Endothelial cell of umbilical vein (primary cell): ENCODE measurements around the gene PCDH17. TPM values are rescaled to one million over a fixed set of nuclear protein-coding genes. Genes with fewer than 3 reads are reported as not detected.

Experiments
- BruUV-seq: library from RNA; stranded (reverse); fragments of 400-500 nt; replicated peaks from 2 replicates; lab custom pipeline; 2021; lab: Mats Ljungman, UMichigan
- CTCF ChIA-PET: fragments of 300-600, 350-600 bp; sonication (Branson Sonifier 250); formaldehyde crosslinking; loops from one replicate; lab custom pipeline; 2021; ENCODE audit warnings: antibody characterized with exemption, inconsistent platforms; lab: Charles Lee
- POLR2A ChIA-PET: fragments of 300-600, 350-600 bp; sonication (Branson Sonifier 250); formaldehyde crosslinking; loops from one replicate; lab custom pipeline; 2021; ENCODE audit warnings: antibody characterized with exemption, inconsistent platforms; lab: Charles Lee
- DNase-seq: peaks from one replicate; pipeline ENCODE4 v3.0.0-alpha.2; 2011; ENCODE audit warnings: low read depth, low spot score
- FAIRE-seq: peaks from 2 replicates; lab custom pipeline; 2011; peaks lifted over from hg19 to GRCh38; lab: Jason Lieb, UNC
- H2AFZ ChIP-seq: 2 replicates; pipeline ENCODE4 v1.6.0; 2012; ENCODE audit warnings: low read depth, low read length, control low read depth, inconsistent platforms
- H3K27ac ChIP-seq: 2 replicates; pipeline ENCODE4 v1.5.1; 2011; ENCODE audit warnings: low read depth, mild to moderate bottlenecking, control low read depth, low read length, moderate library complexity; ENCODE audit not compliant: insufficient read depth
- H3K27me3 ChIP-seq, 2 experiments: 2 replicates each; pipeline versions ENCODE4 v1.6.0 to v1.6.1; 2011; ENCODE audit warnings: low read length in 2 of 2, mixed read lengths in 1 of 2; ENCODE audit not compliant: control insufficient read depth in 2 of 2, insufficient read depth in 2 of 2
- H3K36me3 ChIP-seq, 2 experiments: 2 replicates in 1 of 2; 3 replicates in 1 of 2; pipeline ENCODE4 v1.5.1; 2011; ENCODE audit warnings: low read length in 2 of 2, mild to moderate bottlenecking in 1 of 2, moderate library complexity in 1 of 2; ENCODE audit not compliant: control insufficient read depth in 2 of 2, insufficient read depth in 2 of 2; ENCODE audit errors: extremely low read depth in 1 of 2
- H3K4me1 ChIP-seq: 3 replicates; pipeline ENCODE4 v1.5.1; 2011; ENCODE audit warnings: mild to moderate bottlenecking, low read length; ENCODE audit not compliant: control insufficient read depth, insufficient read depth; ENCODE audit errors: extremely low read depth
- H3K4me2 ChIP-seq: 2 replicates; pipeline ENCODE4 v1.6.1; 2011; ENCODE audit warnings: low read length, control low read depth, mixed read lengths; ENCODE audit not compliant: insufficient read depth
- H3K4me3 ChIP-seq, 3 experiments: fragments of 200-600 bp in 1 of 3; sonication (generic), shearing (Covaris generic) in 1 of 3; replicated peaks in 1 of 3; 2 replicates each; pipeline ENCODE4 v1.5.1; 2011 to 2016; ENCODE audit warnings: control low read depth in 3 of 3, low read length in 3 of 3, mild to moderate bottlenecking in 2 of 3, inconsistent platforms in 1 of 3, low read depth in 1 of 3, moderate library complexity in 1 of 3; ENCODE audit not compliant: insufficient read depth in 1 of 3
- H3K79me2 ChIP-seq: 2 replicates; pipeline ENCODE4 v1.6.0; 2012; ENCODE audit warnings: low read length, inconsistent platforms; ENCODE audit not compliant: control insufficient read depth, insufficient read depth
- H3K9ac ChIP-seq: replicated peaks from 2 replicates; pipeline ENCODE3; 2011; ENCODE audit warnings: low read length, control low read depth; ENCODE audit not compliant: insufficient read depth; ENCODE audit errors: extremely low read depth
- H3K9me1 ChIP-seq: replicated peaks from 3 replicates; pipeline ENCODE4 v1.6.0; 2011; ENCODE audit warnings: mild to moderate bottlenecking, low read length; ENCODE audit not compliant: control insufficient read depth, insufficient read depth; ENCODE audit errors: extremely low read depth
- H3K9me3 ChIP-seq: replicated peaks from 2 replicates; pipeline ENCODE4 v1.5.1; 2012; ENCODE audit warnings: low read length, inconsistent platforms; ENCODE audit not compliant: control insufficient read depth, insufficient read depth
- H4K20me1 ChIP-seq: replicated peaks from 2 replicates; pipeline ENCODE3; 2011; ENCODE audit warnings: mild to moderate bottlenecking, low read length; ENCODE audit not compliant: control insufficient read depth, insufficient read depth; ENCODE audit errors: extremely low read depth
- CTCF ChIP-seq, 2 donors: IDR thresholded peaks; 1 replicate in 1 of 2; 2 replicates in 1 of 2; pipeline ENCODE4 v1.5.1; 2011; ENCODE audit warnings: low read length in 2 of 2, mild to moderate bottlenecking in 2 of 2, moderate library complexity in 2 of 2, control low read depth in 1 of 2, inconsistent platforms in 1 of 2, low read depth in 1 of 2; ENCODE audit not compliant: insufficient read depth in 1 of 2; ENCODE audit errors: extremely low read depth in 1 of 2
- EZH2 ChIP-seq: IDR thresholded peaks from 2 replicates; pipeline ENCODE4 v1.6.1; 2012; ENCODE audit warnings: borderline replicate concordance, low read depth, mild to moderate bottlenecking, moderate library complexity, low read length, inconsistent platforms; ENCODE audit not compliant: severe bottlenecking
- FOS ChIP-seq: IDR thresholded peaks from 2 replicates; pipeline ENCODE4 v1.6.1; 2011; ENCODE audit warnings: mild to moderate bottlenecking, low read length, moderate library complexity, borderline replicate concordance; ENCODE audit not compliant: insufficient read depth
- GATA2 ChIP-seq: IDR thresholded peaks from 2 replicates; pipeline ENCODE4 v1.7.0; 2011; ENCODE audit warnings: low read depth, mild to moderate bottlenecking, moderate library complexity, mixed read lengths, low read length; ENCODE audit not compliant: insufficient read length, insufficient read depth
- JUN ChIP-seq: IDR thresholded peaks from 2 replicates; pipeline ENCODE4 v1.6.1; 2011; ENCODE audit warnings: borderline replicate concordance, low read depth; ENCODE audit not compliant: insufficient read length, insufficient read depth
- MAX ChIP-seq: IDR thresholded peaks from 2 replicates; pipeline ENCODE4 v1.6.1; 2011; ENCODE audit not compliant: insufficient read depth, insufficient read length
- MYC ChIP-seq: IDR thresholded peaks from one replicate; pipeline ENCODE4 v1.6.1; 2011; ENCODE audit warnings: mild to moderate bottlenecking, low read depth, low read length
- POLR2A ChIP-seq: IDR thresholded peaks from 2 replicates; pipeline ENCODE4 v1.6.1; 2012; ENCODE audit warnings: low read depth, mild to moderate bottlenecking, control low read depth, low read length
- POLR2AphosphoS5 ChIP-seq: IDR thresholded peaks from 2 replicates; pipeline ENCODE4 v1.6.1; 2012; ENCODE audit warnings: low read depth, mild to moderate bottlenecking, control low read depth, low read length, moderate library complexity; ENCODE audit not compliant: insufficient read depth
- dilution Hi-C: fragments of 300-500 bp; cut with MboI; formaldehyde crosslinking; loops from one replicate; pipeline ENCODE4 v1.15.0; 2019; ENCODE audit warnings: low sequenced_read_pairs; ENCODE audit not compliant: extremely low pct_ligation_motif_present
- intact Hi-C: fragments of 100-400 bp; cut with micrococcal nuclease; formaldehyde crosslinking; loops from one replicate; pipeline ENCODE4 v1.10.0; 2022
- polyA plus RNA-seq, 4 experiments: library from polyadenylated mRNA; depleted of rRNA in 3 of 4; stranded (reverse) in 3 of 4; unstranded in 1 of 4; fragments of >200 nt; gene quantifications; 2 replicates each; pipeline versions ENCODE4 v1.2.1 to v1.2.3, GENCODE V29; 2011 to 2012; ENCODE audit warnings: missing spikeins in 1 of 4
- total RNA-seq: library from RNA; stranded (reverse); gene quantifications from 2 replicates; pipeline ENCODE4 v1.2.3, GENCODE V29; 2021

Gene PCDH17
- total and polyA plus RNA-seq, 2 donors (not counting 3 experiments of a cell fraction or from before 2014, with no cell fraction given) = 2.1 to 4.2 TPM

- intact Hi-C loops (no loop called here), dilution Hi-C loops (no loop called here)
- Histone ChIP-seq H3K4me2 (no peak overlapping the region), H3K79me2 (no peaks in the 10 kb centered on the region), H3K4me1 (peaks cover 3% of the 10 kb centered on the region), H3K27ac (no peak overlapping the region), H3K36me3 (no peaks in the 10 kb centered on the region), H3K27me3 (no peaks in the 10 kb centered on the region), H3K9ac (no peak overlapping the region), H4K20me1 (no peaks in the 10 kb centered on the region), H2AFZ (no peak overlapping the region), H3K4me3 (no peak overlapping the region), H3K9me1 (no peaks in the 10 kb centered on the region), H3K9me3 (no peaks in the 10 kb centered on the region)
- FAIRE-seq (no peak), DNase-seq (no peak)
- TF ChIP-seq GATA2 (no peak), MYC (no peak), FOS (no peak), EZH2 (no peak), MAX (no peak), POLR2A (no peak), POLR2AphosphoS5 (no peak), JUN (no peak), CTCF (IDR thresholded peaks at IDR 0.05; ENCODE audit: extremely low read depth in 1 of 2, insufficient read depth in 1 of 2, low read depth in 1 of 2, low read length in 2 of 2) (no peak)
- POLR2A ChIA-PET = no interaction called here
- CTCF ChIA-PET = interaction anchor here (1.3 kb wide), 1 partner anchor 14 kb away, joined by 5 read pairs; no protein-coding TSS in a partner anchor
- BruUV-seq = no TSS peak
Observed at GRCh38 chr13:57734306-57734705, 102.8 kb downstream of the PCDH17 start.
